Measurements from ENCODE around the gene STXBP1.

Gene STXBP1

GRCh38 chr9:127611899-127612790 lies at the start of gene STXBP1:
TSS of gene STXBP1 (plus strand) at chr9:127612277. CDS start at chr9:127612404, 127 bp downstream.
- no peak for TF ChIP-seq CTCF (IDR thresholded peaks at IDR 0.05; ENCODE audit: low read depth, low read length)
- H3K4me3 ChIP-seq (ENCODE audit: low read depth, low read length), result peak within 1 kb of the TSS; percentile 63

GRCh38 chr9:127562279-127562796 lies 49.7 kb upstream of the STXBP1 start:
- no peak for TF ChIP-seq CTCF (IDR thresholded peaks at IDR 0.05; ENCODE audit: low read depth, low read length)
- peak overlapping the region; percentile 27 for H3K4me3 ChIP-seq (ENCODE audit: low read depth, low read length)

- peak overlapping the region; percentile 27 for H3K4me3 ChIP-seq (ENCODE audit: low read depth, low read length)
- TF ChIP-seq CTCF (IDR thresholded peaks at IDR 0.05; ENCODE audit: low read depth, low read length), result no peak
These were observed 49.2 kb upstream of the STXBP1 start for GRCh38 chr9:127562841-127563401.

GRCh38 chr9:127563579-127563978 lies 48.5 kb upstream of the STXBP1 start:
- no peak for TF ChIP-seq CTCF (IDR thresholded peaks at IDR 0.05; ENCODE audit: low read depth, low read length)
- H3K4me3 ChIP-seq (ENCODE audit: low read depth, low read length), result no peak overlapping the region

- no peak overlapping the region for H3K4me3 ChIP-seq (ENCODE audit: low read depth, low read length)
- TF ChIP-seq CTCF (IDR thresholded peaks at IDR 0.05; ENCODE audit: low read depth, low read length), result no peak
These were observed 46.8 kb upstream of the STXBP1 start for GRCh38 chr9:127565231-127565630.

- no peak for TF ChIP-seq CTCF (IDR thresholded peaks at IDR 0.05; ENCODE audit: low read depth, low read length)
- peak overlapping the region; percentile 99 for H3K4me3 ChIP-seq (ENCODE audit: low read depth, low read length)
These were observed 45.6 kb upstream of the STXBP1 start for GRCh38 chr9:127566351-127567001.
